ENCODE results near the gene ZCCHC14. TPM values are rescaled to one million over a fixed set of nuclear protein-coding genes. Genes with fewer than 3 reads are reported as not detected.
"Not testable (repeated sequence)": the region's sequence is repeated elsewhere in the genome, so short reads cannot be mapped to it uniquely, and the experiment has no call there.

ZCCHC14 gene
- total RNA-seq, 1 donor from 2014 or later: 15.9 TPM

DNA sequence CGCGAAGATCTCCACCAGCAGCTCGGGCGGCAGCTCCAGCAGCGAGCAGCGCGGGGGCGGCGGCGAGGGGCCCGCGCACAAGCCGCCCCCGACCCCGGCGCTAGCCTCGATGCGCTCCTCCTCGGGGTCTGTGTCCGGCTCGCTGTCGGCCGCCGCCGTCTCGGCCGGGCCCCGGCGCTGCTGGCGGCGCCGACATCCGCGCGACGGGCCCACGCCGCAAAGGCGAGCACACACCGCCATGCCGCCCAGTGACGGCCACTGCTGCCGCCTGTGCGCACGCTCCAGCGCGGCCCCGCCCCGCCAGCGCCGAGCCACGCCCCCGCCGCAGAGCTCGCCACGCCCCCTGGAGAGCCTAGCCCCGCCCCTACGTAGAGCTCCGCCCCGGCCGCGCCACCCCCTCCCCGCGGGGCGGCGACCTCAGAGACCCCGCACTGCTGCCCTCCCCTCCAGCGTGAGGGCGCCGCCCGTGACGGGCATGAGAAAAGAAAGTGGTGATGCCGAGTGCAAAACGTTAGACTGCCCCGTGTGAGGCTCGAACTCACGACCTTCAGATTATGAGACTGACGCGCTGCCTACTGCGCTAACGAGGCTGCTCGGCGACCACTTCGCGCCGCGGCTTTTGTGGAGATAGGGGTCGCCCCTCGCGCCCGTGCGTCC is 109.2 kb downstream of the ZCCHC14 start, which contains the start of gene FBXO31:
Gene FBXO31, minus strand, starts transcription at position 272 of the 657 bp plus-strand sequence. Its CDS starts 32 bp downstream, at position 240.
- H3K4me3 ChIP-seq: peak within 1 kb of the TSS; percentile 76
- TF ChIP-seq, protein P1, sequence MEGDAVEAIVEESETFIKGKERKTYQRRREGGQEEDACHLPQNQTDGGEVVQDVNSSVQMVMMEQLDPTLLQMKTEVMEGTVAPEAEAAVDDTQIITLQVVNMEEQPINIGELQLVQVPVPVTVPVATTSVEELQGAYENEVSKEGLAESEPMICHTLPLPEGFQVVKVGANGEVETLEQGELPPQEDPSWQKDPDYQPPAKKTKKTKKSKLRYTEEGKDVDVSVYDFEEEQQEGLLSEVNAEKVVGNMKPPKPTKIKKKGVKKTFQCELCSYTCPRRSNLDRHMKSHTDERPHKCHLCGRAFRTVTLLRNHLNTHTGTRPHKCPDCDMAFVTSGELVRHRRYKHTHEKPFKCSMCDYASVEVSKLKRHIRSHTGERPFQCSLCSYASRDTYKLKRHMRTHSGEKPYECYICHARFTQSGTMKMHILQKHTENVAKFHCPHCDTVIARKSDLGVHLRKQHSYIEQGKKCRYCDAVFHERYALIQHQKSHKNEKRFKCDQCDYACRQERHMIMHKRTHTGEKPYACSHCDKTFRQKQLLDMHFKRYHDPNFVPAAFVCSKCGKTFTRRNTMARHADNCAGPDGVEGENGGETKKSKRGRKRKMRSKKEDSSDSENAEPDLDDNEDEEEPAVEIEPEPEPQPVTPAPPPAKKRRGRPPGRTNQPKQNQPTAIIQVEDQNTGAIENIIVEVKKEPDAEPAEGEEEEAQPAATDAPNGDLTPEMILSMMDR (IDR thresholded peaks at IDR 0.05; ENCODE audit: borderline replicate concordance): no peak
- H3K9me3 ChIP-seq (replicated peaks): no peaks in the 10 kb centered on the region
- H3K27me3 ChIP-seq (ENCODE audit: low read depth): no peaks in the 10 kb centered on the region
- intact Hi-C loops (cut with micrococcal nuclease): no loop called here
- peak within 1 kb of the TSS; percentile 93 for H3K27ac ChIP-seq (replicated peaks)
- peaks cover 78% of the 10 kb centered on the region for H3K4me1 ChIP-seq
- no peaks in the 10 kb centered on the region for H3K36me3 ChIP-seq
- peak; percentile 86 for DNase-seq

DNA sequence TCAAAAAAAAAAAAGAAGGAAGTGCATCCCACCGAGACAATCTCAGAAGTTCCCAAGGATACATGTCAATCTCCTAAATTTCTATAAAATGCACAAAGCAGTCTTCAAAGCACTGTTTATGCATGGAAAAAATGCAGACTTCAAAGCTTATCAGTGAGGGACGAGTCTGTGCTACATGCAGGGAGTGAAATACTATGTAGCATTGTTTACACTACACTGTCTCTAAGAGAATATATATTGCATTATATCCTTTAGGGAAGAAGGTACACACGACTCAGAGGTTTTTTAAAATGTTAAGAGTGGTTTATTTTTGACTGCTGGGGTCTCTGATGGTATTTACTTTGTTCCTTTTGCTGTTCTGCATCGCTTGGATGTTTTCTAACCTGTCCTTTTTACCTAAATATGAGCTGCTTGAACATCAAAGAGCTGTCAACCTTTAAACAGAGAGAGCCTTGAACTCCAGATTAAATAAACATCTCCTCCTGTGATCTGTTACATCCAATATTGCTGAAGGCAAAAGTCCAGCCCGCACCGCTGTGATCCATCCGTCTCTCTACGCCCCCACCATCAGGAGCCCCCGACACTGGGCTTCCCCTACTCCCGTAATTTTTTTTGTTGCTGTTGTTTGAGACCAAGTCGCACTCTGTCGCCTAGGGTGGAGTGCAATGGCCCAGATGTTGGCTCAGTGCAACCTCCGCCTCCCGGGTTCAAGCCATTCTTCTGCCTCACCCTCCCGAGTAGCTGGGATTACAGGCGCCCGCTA is 110.6 kb downstream of the ZCCHC14 start:
- Histone ChIP-seq H3K9me3 (replicated peaks) (no peaks in the 10 kb centered on the region), H3K4me1 (peaks cover 73% of the 10 kb centered on the region), H3K4me3 (peak overlapping the region; percentile 76), H3K27me3 (ENCODE audit: low read depth) (no peaks in the 10 kb centered on the region), H3K27ac (replicated peaks) (peak overlapping the region; percentile 93), H3K36me3 (no peaks in the 10 kb centered on the region)
- TF ChIP-seq, protein P1 (IDR thresholded peaks at IDR 0.05; ENCODE audit: borderline replicate concordance): no peak
- no peak for DNase-seq
- intact Hi-C loops (cut with micrococcal nuclease): no loop called here

DNA sequence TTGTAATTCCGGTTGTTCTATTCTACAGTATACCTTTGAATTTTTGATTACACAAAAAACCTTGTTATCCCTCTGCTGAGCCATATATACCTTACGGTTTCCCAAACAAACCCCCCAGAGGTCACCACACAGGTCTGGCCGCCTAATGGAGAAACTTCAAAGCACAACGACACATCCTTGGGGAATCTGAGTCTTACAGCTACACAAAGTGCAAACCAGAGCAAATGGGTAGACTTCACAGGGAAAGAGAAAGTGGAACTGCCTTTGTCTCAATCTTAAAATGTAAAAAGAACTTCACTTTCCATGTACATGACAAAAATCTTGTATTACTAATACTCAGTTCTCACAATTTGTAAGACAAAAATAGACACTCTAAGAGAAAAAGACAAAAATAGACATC is 111.9 kb downstream of the ZCCHC14 start:
- TF ChIP-seq, protein P1 (IDR thresholded peaks at IDR 0.05; ENCODE audit: borderline replicate concordance): no peak
- Histone ChIP-seq H3K27me3 (ENCODE audit: low read depth) (no peaks in the 10 kb centered on the region), H3K9me3 (replicated peaks) (no peaks in the 10 kb centered on the region), H3K27ac (replicated peaks) (peak overlapping the region; percentile 93), H3K4me3 (peak overlapping the region; percentile 76), H3K4me1 (peaks cover 79% of the 10 kb centered on the region), H3K36me3 (no peaks in the 10 kb centered on the region)
- intact Hi-C loops (cut with micrococcal nuclease): no loop called here
- DNase-seq: no peak

DNA sequence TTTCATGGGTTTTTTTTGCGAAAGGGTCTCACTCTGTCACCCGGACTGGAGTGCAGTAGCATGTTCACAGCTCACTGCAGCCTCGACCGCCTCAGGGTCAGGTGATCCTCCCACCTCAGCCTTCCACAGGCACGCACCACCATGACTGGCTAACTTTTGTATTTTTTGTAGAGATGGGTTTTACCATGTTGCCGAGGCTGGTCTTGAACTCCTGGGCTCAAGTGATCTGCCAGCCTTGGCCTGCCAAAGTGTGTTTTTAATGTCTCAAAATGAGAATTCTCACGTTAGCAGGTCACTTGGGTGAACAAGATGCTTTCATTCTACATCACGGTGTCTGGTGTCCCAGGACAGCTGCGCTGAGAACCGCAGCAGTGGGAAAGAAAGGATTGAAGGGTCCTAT is 112.4 kb downstream of the ZCCHC14 start:
- no peaks in the 10 kb centered on the region for H3K27me3 ChIP-seq (ENCODE audit: low read depth)
- intact Hi-C loops (cut with micrococcal nuclease): no loop called here
- H3K4me3 ChIP-seq: peak overlapping the region; percentile 76
- no peaks in the 10 kb centered on the region for H3K9me3 ChIP-seq (replicated peaks)
- TF ChIP-seq, protein P1 (IDR thresholded peaks at IDR 0.05; ENCODE audit: borderline replicate concordance): no peak
- peaks cover 82% of the 10 kb centered on the region for H3K4me1 ChIP-seq
- peak; percentile 10 for DNase-seq
- H3K27ac ChIP-seq (replicated peaks): peak overlapping the region; percentile 93
- no peaks in the 10 kb centered on the region for H3K36me3 ChIP-seq

DNA sequence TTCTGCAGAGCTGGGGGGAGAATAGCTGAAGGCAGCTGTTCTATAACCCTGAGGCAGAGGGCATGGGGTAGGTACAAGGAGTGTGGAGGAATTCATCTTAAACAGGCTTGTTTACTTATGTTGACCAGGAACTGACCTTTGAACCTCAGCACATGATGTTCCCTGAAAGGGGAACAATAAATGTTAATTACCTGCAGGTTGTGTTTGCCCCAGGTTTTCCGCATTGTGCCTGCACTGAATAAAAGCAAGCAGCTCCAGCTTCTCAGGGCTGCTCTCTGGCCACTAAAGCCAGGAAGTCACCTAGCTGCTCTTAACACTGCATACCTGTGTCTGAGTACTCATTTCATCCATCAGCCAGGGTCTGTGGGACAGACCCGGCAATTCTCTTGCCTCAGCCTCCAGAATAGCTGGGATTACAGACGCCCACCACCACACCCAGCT is 113.5 kb downstream of the ZCCHC14 start:
- H3K36me3 ChIP-seq; DNase-seq; H3K4me3 ChIP-seq; intact Hi-C loops (cut with micrococcal nuclease); H3K27me3 ChIP-seq (ENCODE audit: low read depth); H3K9me3 ChIP-seq (replicated peaks); H3K27ac ChIP-seq (replicated peaks): not testable (repeated sequence)
- peaks cover 87% of the 10 kb centered on the region for H3K4me1 ChIP-seq

DNA sequence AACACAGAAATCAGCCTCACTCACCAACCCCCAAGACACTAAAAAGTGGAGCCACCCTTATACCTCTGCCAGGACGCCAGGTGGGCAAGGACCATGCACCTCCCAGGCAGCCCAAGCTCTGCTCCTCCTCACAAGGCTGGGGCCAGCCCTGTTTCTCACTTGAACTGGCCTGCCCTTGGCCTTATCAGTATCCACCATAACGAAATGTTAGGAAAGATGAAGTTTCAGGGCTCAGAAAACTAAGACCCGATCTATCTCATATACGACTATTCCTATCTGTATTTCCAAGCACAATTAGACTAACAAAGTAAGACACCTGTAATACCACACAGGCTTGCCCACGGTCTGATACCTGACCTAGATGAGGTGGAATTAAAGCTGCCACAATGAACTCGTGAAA is 116.2 kb downstream of the ZCCHC14 start:
- intact Hi-C loops (cut with micrococcal nuclease): no loop called here
- TF ChIP-seq, protein P1 (IDR thresholded peaks at IDR 0.05; ENCODE audit: borderline replicate concordance): no peak
- no peaks in the 10 kb centered on the region for H3K27me3 ChIP-seq (ENCODE audit: low read depth)

More for the DNA sequence above, 116.2 kb downstream of the ZCCHC14 start:
- H3K4me3 ChIP-seq: no peak overlapping the region
- no peaks in the 10 kb centered on the region for H3K36me3 ChIP-seq
- peak overlapping the region; percentile 82 for H3K27ac ChIP-seq (replicated peaks)
- H3K9me3 ChIP-seq (replicated peaks): no peaks in the 10 kb centered on the region
- peaks cover 80% of the 10 kb centered on the region for H3K4me1 ChIP-seq
- DNase-seq: no peak
